Endothelial cell of umbilical vein (primary cell): ENCODE data around the gene TTLL12. TPM values are rescaled to one million over a fixed set of nuclear protein-coding genes. Genes with fewer than 3 reads are reported as not detected.

Source experiments
- BruUV-seq: library from RNA; stranded (reverse); fragments of 400-500 nt; replicated peaks from 2 replicates; lab custom pipeline; 2021; lab: Mats Ljungman, UMichigan
- CTCF ChIA-PET: fragments of 300-600, 350-600 bp; sonication (Branson Sonifier 250); formaldehyde crosslinking; loops from one replicate; lab custom pipeline; 2021; ENCODE audit warnings: antibody characterized with exemption, inconsistent platforms; lab: Charles Lee
- POLR2A ChIA-PET: fragments of 300-600, 350-600 bp; sonication (Branson Sonifier 250); formaldehyde crosslinking; loops from one replicate; lab custom pipeline; 2021; ENCODE audit warnings: antibody characterized with exemption, inconsistent platforms; lab: Charles Lee
- DNase-seq: peaks from one replicate; pipeline ENCODE4 v3.0.0-alpha.2; 2011; ENCODE audit warnings: low read depth, low spot score
- FAIRE-seq: peaks from 2 replicates; lab custom pipeline; 2011; peaks lifted over from hg19 to GRCh38; lab: Jason Lieb, UNC
- H2AFZ ChIP-seq: 2 replicates; pipeline ENCODE4 v1.6.0; 2012; ENCODE audit warnings: low read depth, low read length, control low read depth, inconsistent platforms
- H3K27ac ChIP-seq: 2 replicates; pipeline ENCODE4 v1.5.1; 2011; ENCODE audit warnings: low read depth, mild to moderate bottlenecking, control low read depth, low read length, moderate library complexity; ENCODE audit not compliant: insufficient read depth
- H3K27me3 ChIP-seq, 2 experiments: 2 replicates each; pipeline versions ENCODE4 v1.6.0 to v1.6.1; 2011; ENCODE audit warnings: low read length in 2 of 2, mixed read lengths in 1 of 2; ENCODE audit not compliant: control insufficient read depth in 2 of 2, insufficient read depth in 2 of 2
- H3K36me3 ChIP-seq, 2 experiments: 2 replicates in 1 of 2; 3 replicates in 1 of 2; pipeline ENCODE4 v1.5.1; 2011; ENCODE audit warnings: low read length in 2 of 2, mild to moderate bottlenecking in 1 of 2, moderate library complexity in 1 of 2; ENCODE audit not compliant: control insufficient read depth in 2 of 2, insufficient read depth in 2 of 2; ENCODE audit errors: extremely low read depth in 1 of 2
- H3K4me1 ChIP-seq: 3 replicates; pipeline ENCODE4 v1.5.1; 2011; ENCODE audit warnings: mild to moderate bottlenecking, low read length; ENCODE audit not compliant: control insufficient read depth, insufficient read depth; ENCODE audit errors: extremely low read depth
- H3K4me2 ChIP-seq: 2 replicates; pipeline ENCODE4 v1.6.1; 2011; ENCODE audit warnings: low read length, control low read depth, mixed read lengths; ENCODE audit not compliant: insufficient read depth
- H3K4me3 ChIP-seq, 3 experiments: fragments of 200-600 bp in 1 of 3; sonication (generic), shearing (Covaris generic) in 1 of 3; replicated peaks in 1 of 3; 2 replicates each; pipeline ENCODE4 v1.5.1; 2011 to 2016; ENCODE audit warnings: control low read depth in 3 of 3, low read length in 3 of 3, mild to moderate bottlenecking in 2 of 3, inconsistent platforms in 1 of 3, low read depth in 1 of 3, moderate library complexity in 1 of 3; ENCODE audit not compliant: insufficient read depth in 1 of 3
- H3K79me2 ChIP-seq: 2 replicates; pipeline ENCODE4 v1.6.0; 2012; ENCODE audit warnings: low read length, inconsistent platforms; ENCODE audit not compliant: control insufficient read depth, insufficient read depth
- H3K9ac ChIP-seq: replicated peaks from 2 replicates; pipeline ENCODE3; 2011; ENCODE audit warnings: low read length, control low read depth; ENCODE audit not compliant: insufficient read depth; ENCODE audit errors: extremely low read depth
- H3K9me1 ChIP-seq: replicated peaks from 3 replicates; pipeline ENCODE4 v1.6.0; 2011; ENCODE audit warnings: mild to moderate bottlenecking, low read length; ENCODE audit not compliant: control insufficient read depth, insufficient read depth; ENCODE audit errors: extremely low read depth
- H3K9me3 ChIP-seq: replicated peaks from 2 replicates; pipeline ENCODE4 v1.5.1; 2012; ENCODE audit warnings: low read length, inconsistent platforms; ENCODE audit not compliant: control insufficient read depth, insufficient read depth
- H4K20me1 ChIP-seq: replicated peaks from 2 replicates; pipeline ENCODE3; 2011; ENCODE audit warnings: mild to moderate bottlenecking, low read length; ENCODE audit not compliant: control insufficient read depth, insufficient read depth; ENCODE audit errors: extremely low read depth
- CTCF ChIP-seq, 2 donors: IDR thresholded peaks; 1 replicate in 1 of 2; 2 replicates in 1 of 2; pipeline ENCODE4 v1.5.1; 2011; ENCODE audit warnings: low read length in 2 of 2, mild to moderate bottlenecking in 2 of 2, moderate library complexity in 2 of 2, control low read depth in 1 of 2, inconsistent platforms in 1 of 2, low read depth in 1 of 2; ENCODE audit not compliant: insufficient read depth in 1 of 2; ENCODE audit errors: extremely low read depth in 1 of 2
- EZH2 ChIP-seq: IDR thresholded peaks from 2 replicates; pipeline ENCODE4 v1.6.1; 2012; ENCODE audit warnings: borderline replicate concordance, low read depth, mild to moderate bottlenecking, moderate library complexity, low read length, inconsistent platforms; ENCODE audit not compliant: severe bottlenecking
- GATA2 ChIP-seq: IDR thresholded peaks from 2 replicates; pipeline ENCODE4 v1.7.0; 2011; ENCODE audit warnings: low read depth, mild to moderate bottlenecking, moderate library complexity, mixed read lengths, low read length; ENCODE audit not compliant: insufficient read length, insufficient read depth
- MAX ChIP-seq: IDR thresholded peaks from 2 replicates; pipeline ENCODE4 v1.6.1; 2011; ENCODE audit not compliant: insufficient read depth, insufficient read length
- MYC ChIP-seq: IDR thresholded peaks from one replicate; pipeline ENCODE4 v1.6.1; 2011; ENCODE audit warnings: mild to moderate bottlenecking, low read depth, low read length
- dilution Hi-C: fragments of 300-500 bp; cut with MboI; formaldehyde crosslinking; loops from one replicate; pipeline ENCODE4 v1.15.0; 2019; ENCODE audit warnings: low sequenced_read_pairs; ENCODE audit not compliant: extremely low pct_ligation_motif_present
- intact Hi-C: fragments of 100-400 bp; cut with micrococcal nuclease; formaldehyde crosslinking; loops from one replicate; pipeline ENCODE4 v1.10.0; 2022
- polyA plus RNA-seq, 4 experiments: library from polyadenylated mRNA; depleted of rRNA in 3 of 4; stranded (reverse) in 3 of 4; unstranded in 1 of 4; fragments of >200 nt; gene quantifications; 2 replicates each; pipeline versions ENCODE4 v1.2.1 to v1.2.3, GENCODE V29; 2011 to 2012; ENCODE audit warnings: missing spikeins in 1 of 4
- total RNA-seq: library from RNA; stranded (reverse); gene quantifications from 2 replicates; pipeline ENCODE4 v1.2.3, GENCODE V29; 2021

The TTLL12 gene
- total and polyA plus RNA-seq, 2 donors (not counting 3 experiments of a cell fraction or from before 2014, with no cell fraction given): 26.2 to 36.5 TPM

GRCh38 chr22:43225609-43226008 lies 38.7 kb upstream of the TTLL12 start:
- Histone ChIP-seq H2AFZ (no peak overlapping the region), H3K27ac (no peak overlapping the region), H3K27me3 (no peaks in the 10 kb centered on the region), H3K79me2 (no peaks in the 10 kb centered on the region), H3K9me1 (no peaks in the 10 kb centered on the region), H3K4me1 (no peaks in the 10 kb centered on the region), H3K9me3 (no peaks in the 10 kb centered on the region), H3K9ac (no peak overlapping the region), H3K36me3 (no peaks in the 10 kb centered on the region), H3K4me2 (no peak overlapping the region), H4K20me1 (no peaks in the 10 kb centered on the region), H3K4me3 (no peak overlapping the region)
- ChIA-PET POLR2A (no interaction called here), CTCF (interaction anchor here (1.0 to 1.7 kb wide), 3 partner anchors 38 to 160 kb away, joined by 3 to 6 read pairs (median 3); no protein-coding TSS in a partner anchor)
- no TSS peak for BruUV-seq
- intact Hi-C loops: no loop called here
- no peak for TF ChIP-seq CTCF (IDR thresholded peaks at IDR 0.05; ENCODE audit: extremely low read depth in 1 of 2, insufficient read depth in 1 of 2, low read depth in 1 of 2, low read length in 2 of 2)
- TF ChIP-seq MAX: no peak
- no peak for TF ChIP-seq EZH2
- no peak for TF ChIP-seq MYC
- no peak for TF ChIP-seq GATA2
- FAIRE-seq (no peak), DNase-seq (no peak)
- dilution Hi-C loops: no loop called here
